ENCODE measurements around the gene PER2. TPM values are rescaled to one million over a fixed set of nuclear protein-coding genes. Genes with fewer than 3 reads are reported as not detected.

The PER2 gene
- polyA plus RNA-seq, 2 of the 4 experiments (the other 2 are of a cell fraction): 3.4 to 8.5 TPM

- CTCF ChIA-PET: interaction anchor here (1.3 to 22.7 kb wide), 4 partner anchors 8 to 25 kb away, joined by 4 to 351 read pairs (median 7); no protein-coding TSS in a partner anchor
- no peak overlapping the region; the same call in 2 of the 3 replicates for H3K4me2 ChIP-seq
- WGBS (ENCODE audit: missing lambda C conversion rate): 88% methylated on average over 8 of the region's 12 CpGs
- H3K27ac ChIP-seq: no peak overlapping the region
- POLR2A ChIA-PET: no interaction called here
- ATAC-seq (no peak), DNase-seq (ENCODE audit: low read depth in 1 of 2, low spot score in 1 of 2) (no peak), FAIRE-seq (no peak)
- peaks cover 32% of the 10 kb centered on the region for H3K4me1 ChIP-seq
- no peaks in the 10 kb centered on the region for H3K9me3 ChIP-seq
- TF ChIP-seq TFCP2L1 (CRISPR knock-in tag; IDR thresholded peaks at IDR 0.05): no peak
- no peak for TF ChIP-seq MAFK (IDR thresholded peaks at IDR 0.05; ENCODE audit: partially characterized antibody)
- TF ChIP-seq HOXA7 (CRISPR knock-in tag; IDR thresholded peaks at IDR 0.05): no peak
- no peak for TF ChIP-seq RCOR1 (IDR thresholded peaks at IDR 0.05; ENCODE audit: low read depth, low read length)
- TF ChIP-seq CHD2 (IDR thresholded peaks at IDR 0.05; ENCODE audit: low read length, partially characterized antibody): no peak
- TF ChIP-seq HMGXB4 (CRISPR knock-in tag; IDR thresholded peaks at IDR 0.05; ENCODE audit: borderline replicate concordance): no peak
- TF ChIP-seq EHF (CRISPR knock-in tag; IDR thresholded peaks at IDR 0.05): no peak
- TF ChIP-seq ESRRA (IDR thresholded peaks at IDR 0.05; ENCODE audit: borderline replicate concordance, low read length): no peak
- no peak overlapping the region for H3K4me3 ChIP-seq
Observed at GRCh38 chr2:238280083-238280825, 8.2 kb downstream of the PER2 start.

GRCh38 chr2:238279324-238279682, 9.1 kb downstream of the PER2 start:
- TF ChIP-seq ATOH8 (CRISPR knock-in tag; IDR thresholded peaks at IDR 0.05; ENCODE audit: low read depth) (no peak), RARB (CRISPR knock-in tag; IDR thresholded peaks at IDR 0.05) (no peak), CHD4 (IDR thresholded peaks at IDR 0.05; ENCODE audit: borderline replicate concordance) (no peak), EHMT2 (IDR thresholded peaks at IDR 0.05; ENCODE audit: low read depth) (no peak), ESRRA (IDR thresholded peaks at IDR 0.05; ENCODE audit: borderline replicate concordance, low read length) (no peak), TFCP2L1 (CRISPR knock-in tag; IDR thresholded peaks at IDR 0.05) (no peak)
- no peaks in the 10 kb centered on the region for H3K9me3 ChIP-seq
- POLR2A ChIA-PET: no interaction called here
- peaks cover 23% of the 10 kb centered on the region for H3K4me1 ChIP-seq
- H3K4me3 ChIP-seq: no peak overlapping the region
- no peak overlapping the region for H3K27ac ChIP-seq
- WGBS (ENCODE audit: missing lambda C conversion rate): 100% methylated on average over 3 of the region's 6 CpGs
- FAIRE-seq: no peak
- H3K4me2 ChIP-seq: no peak overlapping the region
- CTCF ChIA-PET: interaction anchor here (1.3 to 22.7 kb wide), 4 partner anchors 9 to 26 kb away, joined by 4 to 351 read pairs (median 7); no protein-coding TSS in a partner anchor
- ATAC-seq: no peak
- DNase-seq (ENCODE audit: low read depth in 1 of 2, low spot score in 1 of 2): no peak

- ATAC-seq: no peak
- CTCF ChIA-PET: interaction anchor here (1.3 to 22.7 kb wide), 5 partner anchors 9 to 62 kb away, joined by 4 to 351 read pairs (median 7); no protein-coding TSS in a partner anchor
Observed at GRCh38 chr2:238278626-238279323, 9.6 kb downstream of the PER2 start.

More at GRCh38 chr2:238278626-238279323, 9.6 kb downstream of the PER2 start:
- TF ChIP-seq KDM5A (IDR thresholded peaks at IDR 0.05) (no peak), HOXB5 (CRISPR knock-in tag; IDR thresholded peaks at IDR 0.05) (no peak), REST (IDR thresholded peaks at IDR 0.05) (no peak), MAX (IDR thresholded peaks at IDR 0.05) (no peak), ZSCAN20 (CRISPR knock-in tag; IDR thresholded peaks at IDR 0.05) (no peak)
- no peak for DNase-seq (ENCODE audit: low read depth in 1 of 2, low spot score in 1 of 2)
- Histone ChIP-seq H3K27ac (0 out of 6 replicates have a peak overlapping the region, but pooled peaks of 1 of the 2 experiments have one; percentile 1), H3K9me3 (no peaks in the 10 kb centered on the region), H3K4me3 (no peak overlapping the region), H3K4me2 (no peak overlapping the region), H3K4me1 (peaks cover 18% of the 10 kb centered on the region)
- POLR2A ChIA-PET: no interaction called here
- WGBS (ENCODE audit: missing lambda C conversion rate): 84% methylated on average over 8 of the region's 9 CpGs
- no peak for FAIRE-seq

All from A549 (cell line).